GM12891 (cell line): ENCODE measurements around the gene GTPBP2.
"Not testable (repeated sequence)": the region's sequence is repeated elsewhere in the genome, so short reads cannot be mapped to it uniquely, and the experiment has no call there.

ENCODE experiments used
- DNase-seq: peaks from one replicate; pipeline ENCODE4 v3.0.0; 2011; ENCODE audit warnings: low spot score; ENCODE audit not compliant: insufficient read length
- FAIRE-seq: peaks from 2 replicates; lab custom pipeline; 2011; peaks lifted over from hg19 to GRCh38; lab: Jason Lieb, UNC
- PAX5 ChIP-seq: IDR thresholded peaks from 2 replicates; pipeline ENCODE4 v1.6.1; 2011; ENCODE audit warnings: low read length, moderate library complexity, mild to moderate bottlenecking; ENCODE audit not compliant: insufficient read depth, severe bottlenecking
- POLR2A ChIP-seq: IDR thresholded peaks from 2 replicates; pipeline ENCODE4 v1.6.1; 2011; ENCODE audit warnings: low read depth, low read length, control low read depth
- POLR2AphosphoS5 ChIP-seq: IDR thresholded peaks from 2 replicates; pipeline ENCODE4 v1.6.1; 2011; ENCODE audit warnings: low read depth, low read length, control low read depth
- POU2F2 ChIP-seq: IDR thresholded peaks from 2 replicates; pipeline ENCODE4 v1.6.1; 2011; ENCODE audit warnings: low read depth, mild to moderate bottlenecking, control low read depth, low read length, moderate library complexity
- SPI1 ChIP-seq: IDR thresholded peaks from 2 replicates; pipeline ENCODE4 v1.6.1; 2011; ENCODE audit warnings: low read depth, low read length, control low read depth
- TAF1 ChIP-seq: IDR thresholded peaks from 2 replicates; pipeline ENCODE4 v1.6.1; 2011; ENCODE audit warnings: low read depth, low read length, control low read depth

GTPBP2 gene

DNA sequence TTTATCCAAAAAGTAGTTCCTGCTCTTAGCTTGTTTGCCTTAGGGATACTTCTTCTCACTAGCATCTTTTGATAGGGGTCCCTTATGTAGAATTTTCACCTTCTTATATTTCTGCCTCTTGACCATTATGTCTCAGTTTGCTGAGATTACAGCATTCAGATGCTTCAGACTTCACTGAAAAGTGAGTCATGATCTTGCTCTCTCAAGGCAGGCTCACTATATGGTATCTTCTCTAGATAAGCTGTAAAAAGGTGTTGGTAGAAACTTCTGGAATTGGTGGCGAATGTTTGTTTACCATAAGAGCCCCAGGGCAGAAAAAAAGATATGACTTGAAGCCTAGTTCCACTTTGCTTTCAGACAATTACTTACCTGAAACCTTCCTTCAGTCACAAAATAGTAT, 19.7 kb downstream of the GTPBP2 start:
- no peak for TF ChIP-seq POLR2A
- TF ChIP-seq SPI1, result no peak
- TF ChIP-seq TAF1, result no peak
- TF ChIP-seq POLR2AphosphoS5, result no peak
- no peak for TF ChIP-seq PAX5
- TF ChIP-seq POU2F2, result no peak
- DNase-seq (no peak), FAIRE-seq (no peak)

DNA sequence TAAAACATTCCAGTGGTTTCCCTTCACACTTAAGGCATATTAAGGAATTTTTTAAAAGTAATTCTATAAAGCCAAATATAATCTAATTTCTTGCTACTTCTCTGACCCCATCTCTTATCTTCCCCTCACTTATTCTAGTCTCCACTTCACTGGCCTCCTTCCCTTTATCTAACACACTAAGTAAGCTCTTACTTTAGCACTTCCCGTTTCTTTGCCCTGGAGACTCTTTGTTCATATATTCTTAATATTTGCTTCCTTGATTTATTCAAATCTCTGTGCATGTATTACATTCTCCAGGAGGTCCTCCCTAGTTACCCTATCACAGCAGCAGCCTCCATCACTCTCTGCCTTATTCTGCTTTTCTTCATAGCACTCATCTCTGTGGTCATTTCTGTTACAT, 20.3 kb downstream of the GTPBP2 start:
- FAIRE-seq (no peak), DNase-seq (no peak)
- TF ChIP-seq TAF1 (no peak), SPI1 (no peak), POU2F2 (no peak), POLR2A (no peak), POLR2AphosphoS5 (no peak), PAX5 (no peak)

GRCh38 chr6:43608310-43608763, 20.7 kb downstream of the GTPBP2 start:
- peak; percentile 39 for DNase-seq
- peak; percentile 58 for FAIRE-seq

DNA sequence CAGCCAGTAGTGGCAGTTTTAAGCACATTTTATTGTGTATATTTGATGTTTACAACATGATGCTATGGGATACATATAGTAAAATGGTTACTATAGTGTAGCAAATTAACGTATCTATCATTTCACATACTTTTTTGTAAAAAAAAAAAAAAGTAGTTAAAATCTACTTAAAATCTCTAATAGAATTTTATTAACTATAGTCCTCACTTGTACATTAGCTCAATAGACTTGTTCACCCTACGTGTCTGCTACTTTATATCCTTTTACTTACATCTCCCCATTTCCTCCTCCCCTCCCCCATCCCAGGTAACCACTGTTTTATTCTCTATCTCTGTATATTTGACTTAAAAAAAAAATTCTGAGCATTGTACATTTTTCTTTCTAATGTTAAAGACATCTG, 23.0 kb downstream of the GTPBP2 start:
- DNase-seq, result no peak
- TF ChIP-seq POLR2A (no peak), POU2F2 (no peak), PAX5 (no peak), POLR2AphosphoS5 (no peak), TAF1 (no peak), SPI1 (no peak)
- FAIRE-seq, result no peak

More at GRCh38 chr6:43608310-43608763, 20.7 kb downstream of the GTPBP2 start:
- no peak for TF ChIP-seq TAF1
- TF ChIP-seq POLR2AphosphoS5, result no peak
- no peak for TF ChIP-seq PAX5
- TF ChIP-seq POU2F2, result no peak
- no peak for TF ChIP-seq POLR2A
- no peak for TF ChIP-seq SPI1

- DNase-seq (no peak), FAIRE-seq (no peak)
- TF ChIP-seq POLR2A (no peak), PAX5 (no peak), SPI1 (no peak), TAF1 (no peak), POLR2AphosphoS5 (no peak), POU2F2 (no peak)
Observed at GRCh38 chr6:43604174-43604573, 24.9 kb downstream of the GTPBP2 start.

GRCh38 chr6:43600595-43600994, 28.5 kb downstream of the GTPBP2 start:
- TF ChIP-seq POU2F2 (no peak), PAX5 (no peak), SPI1 (no peak), POLR2A (no peak), POLR2AphosphoS5 (no peak), TAF1 (no peak)
- FAIRE-seq, result no peak

GRCh38 chr6:43593938-43594337, 35.1 kb downstream of the GTPBP2 start:
- DNase-seq (no peak), FAIRE-seq (no peak)
- TF ChIP-seq TAF1, result no peak
- TF ChIP-seq POLR2AphosphoS5, result no peak
- no peak for TF ChIP-seq POLR2A
- no peak for TF ChIP-seq SPI1
- no peak for TF ChIP-seq PAX5
- TF ChIP-seq POU2F2, result no peak

More at GRCh38 chr6:43600595-43600994, 28.5 kb downstream of the GTPBP2 start:
- DNase-seq, result no peak

DNA sequence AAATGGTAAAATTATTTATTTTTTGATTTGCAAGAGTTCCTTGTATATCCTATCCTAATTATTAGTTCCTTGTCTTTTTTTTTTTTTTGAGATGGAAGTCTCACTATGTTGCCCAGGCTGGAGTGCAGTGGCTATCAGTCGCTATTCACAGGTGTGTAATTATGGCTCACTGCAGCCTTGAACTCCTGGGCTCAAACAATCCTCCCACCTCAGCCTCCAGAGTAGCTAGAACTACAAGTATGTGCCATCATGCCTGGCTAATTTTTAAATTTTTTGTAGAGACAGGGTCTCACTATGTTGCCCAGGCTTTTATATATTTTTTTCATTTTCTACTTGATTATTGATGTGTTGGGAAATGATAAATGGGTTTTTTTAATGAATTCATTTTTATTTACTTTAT, 39.5 kb downstream of the GTPBP2 start:
- FAIRE-seq, DNase-seq: not testable (repeated sequence)

DNA sequence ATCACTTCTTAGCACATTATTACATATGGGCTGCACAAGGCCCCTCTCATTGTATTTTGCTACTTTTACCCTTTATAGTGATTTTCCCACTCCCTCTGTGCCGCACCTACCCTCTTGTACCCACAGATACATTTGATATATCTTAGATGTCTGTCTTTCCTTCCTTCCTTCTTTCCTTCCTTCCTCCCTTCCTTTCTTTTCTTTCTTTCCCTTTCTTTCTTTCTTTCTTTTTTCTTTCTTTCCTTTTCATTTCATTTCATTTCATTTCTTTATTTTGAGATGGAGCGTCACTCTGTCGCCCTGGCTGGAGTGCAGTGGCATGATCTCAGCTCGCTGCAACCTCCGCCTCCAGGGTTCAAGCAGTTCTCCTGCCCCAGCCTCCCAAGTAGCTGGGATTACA, 40.9 kb downstream of the GTPBP2 start:
- DNase-seq (no peak), FAIRE-seq (no peak)
- no peak for TF ChIP-seq PAX5
- TF ChIP-seq TAF1, result no peak
- no peak for TF ChIP-seq POU2F2
- TF ChIP-seq POLR2AphosphoS5, result no peak
- no peak for TF ChIP-seq POLR2A
- no peak for TF ChIP-seq SPI1

GRCh38 chr6:43584892-43585570, 44.0 kb downstream of the GTPBP2 start:
- no peak for FAIRE-seq
- TF ChIP-seq POU2F2, result no peak
- TF ChIP-seq PAX5, result no peak
- no peak for TF ChIP-seq SPI1
- no peak for TF ChIP-seq TAF1
- no peak for TF ChIP-seq POLR2A
- no peak for TF ChIP-seq POLR2AphosphoS5
- no peak for DNase-seq
